Liver (tissue), 3 donors: ENCODE results near the gene AEBP1.

ENCODE experiments used
- EGR1 ChIP-seq, 2 donors: IDR thresholded peaks; 2 replicates each; pipeline ENCODE4 v1.6.1; 2016 to 2018; ENCODE audit warnings: antibody characterized with exemption in 2 of 2, low read depth in 2 of 2
- FOXA2 ChIP-seq: IDR thresholded peaks from 2 replicates; pipeline ENCODE4 v1.6.1; 2016; ENCODE audit warnings: antibody characterized with exemption
- GABPA ChIP-seq, 2 donors: IDR thresholded peaks in 1 of 2; conservative IDR thresholded peaks in 1 of 2; 2 replicates each; pipeline ENCODE4 v1.6.1; 2016; ENCODE audit warnings: antibody characterized with exemption in 2 of 2, mild to moderate bottlenecking in 1 of 2, moderate library complexity in 1 of 2
- HNF4G ChIP-seq: IDR thresholded peaks from 2 replicates; pipeline ENCODE4 v1.6.1; 2016; ENCODE audit warnings: antibody characterized with exemption
- RAD21 ChIP-seq, 2 donors: IDR thresholded peaks; 2 replicates each; pipeline ENCODE4 v1.6.1; 2016; ENCODE audit warnings: antibody characterized with exemption in 2 of 2, mild to moderate bottlenecking in 2 of 2
- RXRA ChIP-seq, 2 donors: IDR thresholded peaks; 2 replicates each; pipeline ENCODE4 v1.6.1; 2017 to 2018; ENCODE audit warnings: antibody characterized with exemption in 2 of 2, mild to moderate bottlenecking in 1 of 2
- SP1 ChIP-seq: IDR thresholded peaks from 2 replicates; pipeline ENCODE4 v1.6.1; 2018; ENCODE audit warnings: antibody characterized with exemption, mild to moderate bottlenecking
- TAF1 ChIP-seq: conservative IDR thresholded peaks from 2 replicates; pipeline ENCODE4 v1.6.1; 2016; ENCODE audit warnings: antibody characterized with exemption, mild to moderate bottlenecking
- YY1 ChIP-seq: IDR thresholded peaks from 2 replicates; pipeline ENCODE4 v1.6.1; 2016; ENCODE audit warnings: antibody characterized with exemption, mild to moderate bottlenecking
- TF ChIP-seq, protein P1 (sequence below): fragments of 150-350 bp; IDR thresholded peaks from 2 replicates; pipeline ENCODE4 v1.5.1; 2017; ENCODE audit warnings: improper control_type of control experiment, low read depth, low read length; ENCODE audit not compliant: missing input control
- TF ChIP-seq, protein P2 (sequence below): IDR thresholded peaks from 2 replicates; pipeline ENCODE4 v1.6.1; 2016; ENCODE audit warnings: antibody characterized with exemption, mild to moderate bottlenecking
- TF ChIP-seq, protein P3 (sequence below): IDR thresholded peaks from 2 replicates; pipeline ENCODE4 v1.6.1; 2016; ENCODE audit warnings: antibody characterized with exemption
- TF ChIP-seq, protein P4 (sequence below): IDR thresholded peaks from 2 replicates; pipeline ENCODE4 v1.6.1; 2016; ENCODE audit warnings: antibody characterized with exemption
- donor health status: healthy.
- donor health status: healthy.

DNA sequence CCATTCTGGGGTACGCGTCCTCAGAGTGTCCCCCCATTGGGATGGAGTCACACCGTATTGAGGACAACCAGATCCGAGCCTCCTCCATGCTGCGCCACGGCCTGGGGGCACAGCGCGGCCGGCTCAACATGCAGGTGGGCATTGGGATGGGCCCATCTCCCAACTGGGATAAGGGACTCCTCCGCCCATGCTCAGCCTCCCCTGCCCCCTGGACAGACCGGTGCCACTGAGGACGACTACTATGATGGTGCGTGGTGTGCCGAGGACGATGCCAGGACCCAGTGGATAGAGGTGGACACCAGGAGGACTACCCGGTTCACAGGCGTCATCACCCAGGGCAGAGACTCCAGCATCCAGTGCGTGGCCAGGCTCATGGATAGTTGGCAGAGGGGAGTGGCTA lies 5.8 kb downstream of the AEBP1 start:
- TF ChIP-seq, protein P1, sequence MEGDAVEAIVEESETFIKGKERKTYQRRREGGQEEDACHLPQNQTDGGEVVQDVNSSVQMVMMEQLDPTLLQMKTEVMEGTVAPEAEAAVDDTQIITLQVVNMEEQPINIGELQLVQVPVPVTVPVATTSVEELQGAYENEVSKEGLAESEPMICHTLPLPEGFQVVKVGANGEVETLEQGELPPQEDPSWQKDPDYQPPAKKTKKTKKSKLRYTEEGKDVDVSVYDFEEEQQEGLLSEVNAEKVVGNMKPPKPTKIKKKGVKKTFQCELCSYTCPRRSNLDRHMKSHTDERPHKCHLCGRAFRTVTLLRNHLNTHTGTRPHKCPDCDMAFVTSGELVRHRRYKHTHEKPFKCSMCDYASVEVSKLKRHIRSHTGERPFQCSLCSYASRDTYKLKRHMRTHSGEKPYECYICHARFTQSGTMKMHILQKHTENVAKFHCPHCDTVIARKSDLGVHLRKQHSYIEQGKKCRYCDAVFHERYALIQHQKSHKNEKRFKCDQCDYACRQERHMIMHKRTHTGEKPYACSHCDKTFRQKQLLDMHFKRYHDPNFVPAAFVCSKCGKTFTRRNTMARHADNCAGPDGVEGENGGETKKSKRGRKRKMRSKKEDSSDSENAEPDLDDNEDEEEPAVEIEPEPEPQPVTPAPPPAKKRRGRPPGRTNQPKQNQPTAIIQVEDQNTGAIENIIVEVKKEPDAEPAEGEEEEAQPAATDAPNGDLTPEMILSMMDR = no peak
- TF ChIP-seq, protein P2, sequence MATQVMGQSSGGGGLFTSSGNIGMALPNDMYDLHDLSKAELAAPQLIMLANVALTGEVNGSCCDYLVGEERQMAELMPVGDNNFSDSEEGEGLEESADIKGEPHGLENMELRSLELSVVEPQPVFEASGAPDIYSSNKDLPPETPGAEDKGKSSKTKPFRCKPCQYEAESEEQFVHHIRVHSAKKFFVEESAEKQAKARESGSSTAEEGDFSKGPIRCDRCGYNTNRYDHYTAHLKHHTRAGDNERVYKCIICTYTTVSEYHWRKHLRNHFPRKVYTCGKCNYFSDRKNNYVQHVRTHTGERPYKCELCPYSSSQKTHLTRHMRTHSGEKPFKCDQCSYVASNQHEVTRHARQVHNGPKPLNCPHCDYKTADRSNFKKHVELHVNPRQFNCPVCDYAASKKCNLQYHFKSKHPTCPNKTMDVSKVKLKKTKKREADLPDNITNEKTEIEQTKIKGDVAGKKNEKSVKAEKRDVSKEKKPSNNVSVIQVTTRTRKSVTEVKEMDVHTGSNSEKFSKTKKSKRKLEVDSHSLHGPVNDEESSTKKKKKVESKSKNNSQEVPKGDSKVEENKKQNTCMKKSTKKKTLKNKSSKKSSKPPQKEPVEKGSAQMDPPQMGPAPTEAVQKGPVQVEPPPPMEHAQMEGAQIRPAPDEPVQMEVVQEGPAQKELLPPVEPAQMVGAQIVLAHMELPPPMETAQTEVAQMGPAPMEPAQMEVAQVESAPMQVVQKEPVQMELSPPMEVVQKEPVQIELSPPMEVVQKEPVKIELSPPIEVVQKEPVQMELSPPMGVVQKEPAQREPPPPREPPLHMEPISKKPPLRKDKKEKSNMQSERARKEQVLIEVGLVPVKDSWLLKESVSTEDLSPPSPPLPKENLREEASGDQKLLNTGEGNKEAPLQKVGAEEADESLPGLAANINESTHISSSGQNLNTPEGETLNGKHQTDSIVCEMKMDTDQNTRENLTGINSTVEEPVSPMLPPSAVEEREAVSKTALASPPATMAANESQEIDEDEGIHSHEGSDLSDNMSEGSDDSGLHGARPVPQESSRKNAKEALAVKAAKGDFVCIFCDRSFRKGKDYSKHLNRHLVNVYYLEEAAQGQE = no peak
- TF ChIP-seq RAD21 (IDR thresholded peaks at IDR 0.05) (no peak), YY1 (no peak), RXRA (IDR thresholded peaks at IDR 0.05) (no peak), TAF1 (no peak), SP1 (no peak), FOXA2 (no peak), HNF4G (no peak), GABPA (IDR thresholded peaks at IDR 0.05 in 1 of 2, conservative IDR thresholded peaks at IDR 0.05 in 1 of 2) (no peak), EGR1 (IDR thresholded peaks at IDR 0.05; ENCODE audit: low read depth in 2 of 2) (no peak)
- TF ChIP-seq, protein P3, sequence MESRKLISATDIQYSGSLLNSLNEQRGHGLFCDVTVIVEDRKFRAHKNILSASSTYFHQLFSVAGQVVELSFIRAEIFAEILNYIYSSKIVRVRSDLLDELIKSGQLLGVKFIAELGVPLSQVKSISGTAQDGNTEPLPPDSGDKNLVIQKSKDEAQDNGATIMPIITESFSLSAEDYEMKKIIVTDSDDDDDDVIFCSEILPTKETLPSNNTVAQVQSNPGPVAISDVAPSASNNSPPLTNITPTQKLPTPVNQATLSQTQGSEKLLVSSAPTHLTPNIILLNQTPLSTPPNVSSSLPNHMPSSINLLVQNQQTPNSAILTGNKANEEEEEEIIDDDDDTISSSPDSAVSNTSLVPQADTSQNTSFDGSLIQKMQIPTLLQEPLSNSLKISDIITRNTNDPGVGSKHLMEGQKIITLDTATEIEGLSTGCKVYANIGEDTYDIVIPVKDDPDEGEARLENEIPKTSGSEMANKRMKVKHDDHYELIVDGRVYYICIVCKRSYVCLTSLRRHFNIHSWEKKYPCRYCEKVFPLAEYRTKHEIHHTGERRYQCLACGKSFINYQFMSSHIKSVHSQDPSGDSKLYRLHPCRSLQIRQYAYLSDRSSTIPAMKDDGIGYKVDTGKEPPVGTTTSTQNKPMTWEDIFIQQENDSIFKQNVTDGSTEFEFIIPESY = no peak
- TF ChIP-seq, protein P4, sequence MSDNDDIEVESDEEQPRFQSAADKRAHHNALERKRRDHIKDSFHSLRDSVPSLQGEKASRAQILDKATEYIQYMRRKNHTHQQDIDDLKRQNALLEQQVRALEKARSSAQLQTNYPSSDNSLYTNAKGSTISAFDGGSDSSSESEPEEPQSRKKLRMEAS = no peak
